ENCODE measurements around the gene DDX11.
"Not testable (repeated sequence)": the region's sequence is repeated elsewhere in the genome, so short reads cannot be mapped to it uniquely, and the experiment has no call there.

DDX11 gene

DNA sequence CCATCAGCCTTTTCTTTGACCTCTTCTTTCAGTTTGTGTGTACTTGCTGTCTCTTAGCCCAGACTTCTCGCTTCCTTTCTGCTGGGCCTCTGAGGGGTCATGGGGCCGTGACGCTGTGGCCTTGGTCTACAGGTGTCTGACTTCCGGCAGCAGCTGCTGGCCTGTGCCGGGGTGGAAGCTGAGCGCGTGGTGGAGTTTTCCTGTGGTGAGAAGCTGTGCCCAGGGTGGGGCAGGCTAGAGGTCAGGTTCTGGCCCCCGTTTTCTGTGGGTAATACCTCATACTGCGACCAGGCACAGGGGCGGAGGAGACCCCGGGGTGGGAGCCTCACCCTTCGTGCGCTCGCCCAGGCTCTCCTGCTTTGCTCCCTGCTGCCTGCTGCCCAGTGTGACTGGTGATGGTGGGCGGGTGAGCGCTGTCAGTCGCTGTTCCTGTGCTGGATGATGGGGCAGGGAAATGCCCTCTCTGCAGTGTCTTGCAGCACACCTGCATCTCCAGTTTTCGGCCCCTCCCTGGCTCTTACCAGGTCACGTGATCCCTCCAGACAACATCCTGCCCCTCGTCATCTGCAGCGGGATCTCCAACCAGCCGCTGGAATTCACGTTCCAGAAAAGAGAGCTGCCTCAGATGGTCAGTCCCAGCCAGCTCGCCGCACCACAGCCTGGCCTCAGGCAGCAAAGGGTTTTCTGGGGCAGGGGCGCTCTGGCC lies 27.0 kb downstream of the DDX11 start:
- DNase-seq: not testable (repeated sequence)

- DNase-seq: not testable (repeated sequence)
These were observed 28.5 kb downstream of the DDX11 start for GRCh38 chr12:31102125-31102524.

DNA sequence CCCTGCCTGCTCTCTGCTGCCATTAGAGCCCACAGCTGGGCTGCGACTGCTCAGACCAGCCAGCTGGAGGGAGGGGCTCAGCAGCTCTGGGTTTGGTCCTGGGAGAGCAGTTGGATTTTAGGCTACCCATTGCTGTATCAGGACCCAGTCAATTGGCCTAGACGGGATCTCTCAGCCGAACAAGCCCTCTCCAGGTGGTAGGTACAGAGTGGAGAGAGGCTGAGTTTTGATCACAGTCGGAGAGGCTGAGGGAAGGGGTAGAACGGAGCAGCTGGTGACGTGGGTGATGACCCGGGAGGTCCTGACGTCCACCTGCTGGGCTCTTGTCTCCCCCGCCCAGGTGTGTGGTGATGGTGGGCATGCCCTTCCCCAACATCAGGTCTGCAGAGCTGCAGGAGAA lies 28.9 kb downstream of the DDX11 start:
- DNase-seq: not testable (repeated sequence)

GRCh38 chr12:31103561-31103975 lies 29.9 kb downstream of the DDX11 start:
- DNase-seq: not testable (repeated sequence)

GRCh38 chr12:31104220-31104619 lies 30.6 kb downstream of the DDX11 start:
- not testable (repeated sequence) for DNase-seq

DNA sequence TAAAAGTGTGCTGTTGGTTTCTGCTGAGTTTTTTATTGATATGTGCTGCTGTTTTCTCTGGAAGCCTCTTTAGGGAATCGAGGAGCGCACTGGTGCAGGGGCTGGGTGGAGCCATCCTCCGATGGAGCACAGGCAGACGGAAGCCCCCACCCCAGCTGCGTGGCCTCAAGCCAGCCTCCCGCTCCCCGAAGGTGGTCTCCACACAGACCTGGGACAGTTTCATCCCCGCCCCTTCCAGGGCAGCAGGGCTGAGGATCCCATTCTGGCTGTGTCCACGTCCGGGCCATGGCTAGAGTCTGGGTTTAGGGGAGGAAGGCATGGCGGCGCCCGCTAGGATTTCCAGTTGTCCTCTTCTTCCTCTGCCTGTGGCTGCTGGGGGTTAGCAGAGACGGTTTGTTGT lies 31.1 kb downstream of the DDX11 start:
- not testable (repeated sequence) for DNase-seq

GRCh38 chr12:31105668-31106067 lies 32.0 kb downstream of the DDX11 start:
- DNase-seq: no peak

GRCh38 chr12:31106101-31106803 lies 32.6 kb downstream of the DDX11 start:
- DNase-seq: no peak

DNA sequence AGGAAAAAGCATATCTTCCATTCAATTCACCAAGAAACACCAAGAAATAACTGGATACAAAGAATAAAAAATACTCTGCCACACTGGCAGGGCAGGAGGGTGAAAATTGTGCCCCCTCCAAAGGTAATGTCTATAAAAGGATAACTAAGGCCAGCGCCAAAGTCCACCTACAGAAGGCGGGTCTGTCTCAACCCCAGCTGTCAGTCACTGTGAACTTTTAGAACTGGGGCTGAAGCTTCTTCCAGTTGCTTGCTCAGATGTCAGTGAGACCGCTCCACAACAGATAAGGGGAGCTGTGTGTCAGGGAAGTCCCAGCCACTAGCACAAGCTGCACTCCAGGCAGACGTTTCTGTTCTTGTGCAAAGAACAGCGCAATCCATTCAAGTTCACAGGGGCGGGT lies 36.1 kb downstream of the DDX11 start:
- DNase-seq: not testable (repeated sequence)

GRCh38 chr12:31110263-31110662 lies 36.6 kb downstream of the DDX11 start:
- not testable (repeated sequence) for DNase-seq

DNA sequence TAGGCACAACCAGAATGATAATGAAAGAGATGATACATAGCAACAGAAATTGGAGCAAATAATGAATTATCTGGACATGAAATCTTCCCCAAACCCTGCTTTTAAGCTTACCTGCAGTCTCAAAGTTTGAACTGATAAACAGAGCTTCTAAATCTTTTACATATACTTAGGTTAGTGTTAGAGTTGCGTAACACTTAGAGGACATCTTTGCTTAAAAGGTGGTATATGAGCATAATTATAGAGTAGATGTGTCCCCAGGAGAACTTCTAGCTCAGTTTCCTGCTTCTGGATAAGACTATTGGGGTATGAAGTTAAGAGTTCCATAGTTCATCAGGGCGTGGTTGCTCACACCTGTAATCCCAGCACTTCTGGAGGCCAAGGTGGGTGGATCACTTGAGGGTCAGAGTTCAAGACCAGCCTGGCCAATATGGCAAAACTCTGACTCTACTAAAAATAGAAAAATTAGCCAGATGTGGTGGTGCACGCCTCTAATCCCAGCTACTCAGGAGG lies 41.5 kb downstream of the DDX11 start:
- DNase-seq: not testable (repeated sequence)

GRCh38 chr12:31116846-31117202 lies 43.2 kb downstream of the DDX11 start:
- DNase-seq: not testable (repeated sequence)

- peak; percentile 35 to 55 for DNase-seq
These were observed 43.7 kb downstream of the DDX11 start for GRCh38 chr12:31117203-31118011.

DNA sequence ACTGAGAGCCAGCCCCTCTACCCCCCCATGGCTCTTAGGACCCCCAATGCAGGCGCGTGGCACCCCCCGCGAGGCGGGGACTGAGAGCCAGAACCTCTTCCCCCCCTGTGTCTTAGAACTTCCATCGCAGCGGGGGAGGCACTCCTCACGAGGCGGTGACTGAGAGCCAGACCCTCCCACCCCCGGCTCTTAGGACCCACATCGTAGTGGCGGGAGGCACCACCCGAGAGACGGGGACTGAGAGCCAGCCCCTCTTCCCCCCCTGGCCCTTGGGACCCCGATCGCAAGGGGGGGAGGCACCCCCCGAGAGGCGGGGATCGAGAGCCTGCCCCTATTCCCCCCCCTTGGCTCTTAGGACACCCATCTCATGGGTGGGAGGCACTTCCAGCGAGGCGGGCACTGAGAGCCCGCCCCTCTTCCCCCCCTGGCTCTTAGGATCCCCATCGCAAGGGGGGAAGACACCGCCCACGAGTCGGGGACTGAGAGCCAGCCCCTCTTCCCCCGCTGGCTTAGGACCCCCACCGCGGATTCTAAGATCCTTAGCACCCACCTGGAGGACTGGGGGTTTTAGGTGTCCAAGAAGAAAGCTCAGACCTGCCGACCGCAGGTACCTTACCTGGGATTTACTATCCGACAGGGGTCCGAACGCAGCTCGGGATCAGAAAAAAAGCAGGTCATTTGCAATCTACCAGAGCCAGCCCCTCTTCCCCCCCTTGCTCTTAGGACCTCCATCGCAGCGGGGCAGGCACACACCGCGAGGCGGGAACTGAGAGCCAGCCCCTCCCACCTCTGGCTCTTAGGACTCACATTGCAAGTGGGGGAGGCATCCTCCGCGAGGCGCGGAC lies 44.9 kb downstream of the DDX11 start:
- peak; percentile 17 to 30 for DNase-seq

- peak in 1 of 2 donors; percentile 12 for DNase-seq
These were observed 45.6 kb downstream of the DDX11 start for GRCh38 chr12:31119192-31119802.

DNA sequence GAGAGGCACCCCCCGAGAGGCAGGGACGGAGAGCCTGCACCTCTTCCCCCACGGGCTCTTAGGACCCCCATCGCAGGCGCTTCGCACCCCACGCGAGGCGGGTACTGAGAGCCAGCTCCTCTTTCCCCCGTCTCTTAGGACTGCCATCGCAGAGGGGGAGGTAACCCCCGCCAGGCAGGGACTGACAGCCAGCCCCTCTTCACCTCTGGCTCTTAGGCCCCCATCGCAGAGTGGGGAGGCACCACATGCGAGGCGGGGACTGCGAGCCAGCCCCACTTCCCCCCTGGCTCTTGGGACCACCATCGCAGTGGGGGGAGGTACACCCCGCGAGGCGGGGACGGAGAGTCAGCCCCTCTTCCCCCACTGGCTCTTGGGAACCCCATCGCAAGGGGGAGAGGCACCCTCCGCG lies 46.1 kb downstream of the DDX11 start:
- DNase-seq: no peak

DNA sequence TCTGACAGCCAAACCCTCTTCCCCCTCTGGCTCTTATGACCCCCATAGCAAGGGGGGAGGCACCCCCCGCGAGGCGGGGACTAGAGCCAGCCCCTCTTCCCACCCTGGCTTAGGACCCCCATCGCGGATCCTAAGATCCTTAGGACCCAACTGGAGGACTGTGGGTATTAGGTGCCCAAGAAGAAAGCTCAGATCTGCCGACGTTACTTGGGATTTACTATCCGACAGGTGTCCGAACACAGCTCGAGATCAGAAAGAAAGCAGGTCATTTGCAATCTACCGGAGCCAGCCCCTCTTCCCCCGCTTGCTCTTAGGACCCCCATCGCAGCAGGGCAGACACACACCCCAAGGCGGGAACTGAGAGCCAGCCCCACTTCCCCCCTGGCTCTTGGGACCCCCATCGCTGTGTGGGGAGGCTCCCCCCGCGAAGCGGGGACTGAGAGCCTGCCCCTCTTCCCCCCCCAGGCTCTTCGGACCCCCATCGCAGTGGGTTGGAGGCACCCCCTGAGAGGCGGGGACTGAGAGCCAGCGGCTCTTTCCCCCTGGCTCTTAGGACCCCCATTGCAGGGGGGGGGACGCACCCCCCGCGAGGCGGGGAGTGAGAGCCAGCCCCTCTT lies 46.8 kb downstream of the DDX11 start:
- no peak for DNase-seq

- not testable (repeated sequence) for DNase-seq
These were observed 47.5 kb downstream of the DDX11 start for GRCh38 chr12:31121022-31121728.

- no peak for DNase-seq
These were observed 48.8 kb downstream of the DDX11 start for GRCh38 chr12:31122481-31122880.

DNA sequence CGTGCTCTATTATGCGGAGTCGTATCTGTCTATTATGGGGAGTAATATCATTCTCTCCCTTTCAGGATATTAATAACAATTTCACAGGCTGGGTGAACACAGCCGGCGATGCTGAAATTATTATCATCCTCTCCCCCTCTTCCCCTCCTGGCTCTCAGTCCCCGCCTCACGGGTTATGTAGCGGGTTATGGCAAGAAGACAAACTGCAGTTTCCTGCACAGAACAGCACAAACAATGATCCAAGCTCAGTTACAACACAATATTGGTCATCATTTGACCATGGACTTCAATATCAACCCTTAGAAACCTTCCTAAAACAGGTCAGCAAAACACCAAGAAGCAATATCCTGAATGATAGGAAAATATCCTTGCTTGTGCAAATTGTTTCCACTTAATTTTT lies 50.5 kb downstream of the DDX11 start:
- DNase-seq: not testable (repeated sequence)

DNA sequence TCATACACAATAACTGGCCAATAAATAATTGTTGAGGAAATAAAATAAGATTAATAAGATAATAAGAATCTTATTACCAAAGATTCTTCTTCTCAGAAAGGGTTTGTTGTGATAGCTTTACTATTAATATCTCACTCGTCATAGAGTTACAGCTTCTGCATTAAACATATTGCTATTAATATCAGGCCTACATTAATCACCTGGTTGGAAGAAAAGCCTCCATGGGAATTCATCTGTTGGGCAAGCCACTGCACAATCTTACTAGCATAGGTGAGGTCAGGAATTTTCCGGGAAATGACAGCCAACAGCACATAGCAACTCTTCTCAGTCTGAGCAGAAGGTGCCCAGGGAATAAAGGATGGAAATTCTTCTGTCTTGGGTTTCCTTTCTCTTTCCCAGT lies 51.5 kb downstream of the DDX11 start:
- not testable (repeated sequence) for DNase-seq
